Stimulated activated CD8-positive, alpha-beta memory T cell treated with anti-CD3 and anti-CD28 coated beads, Interleukin-4, amount 100 ng/mL, for 1 hour (primary cell): Measurements from ENCODE around the gene TCN1.
A peak's percentile ranks its signal among the peaks of the same experiment; 100 is the strongest.

ENCODE experiments used
- DNase-seq, 2 donors: peaks; one replicate each; pipeline ENCODE4 v3.0.0-alpha.2; 2020; ENCODE audit warnings: low read depth in 2 of 2, low spot score in 1 of 2

The TCN1 gene

GRCh38 chr11:59810189-59810910 is 55.9 kb downstream of the TCN1 start, which contains the start of gene MRPL16:
TSS of gene MRPL16 (minus strand) at chr11:59810778. CDS start at chr11:59810658, 120 bp downstream.
- peak; percentile 79 to 81 for DNase-seq

DNA sequence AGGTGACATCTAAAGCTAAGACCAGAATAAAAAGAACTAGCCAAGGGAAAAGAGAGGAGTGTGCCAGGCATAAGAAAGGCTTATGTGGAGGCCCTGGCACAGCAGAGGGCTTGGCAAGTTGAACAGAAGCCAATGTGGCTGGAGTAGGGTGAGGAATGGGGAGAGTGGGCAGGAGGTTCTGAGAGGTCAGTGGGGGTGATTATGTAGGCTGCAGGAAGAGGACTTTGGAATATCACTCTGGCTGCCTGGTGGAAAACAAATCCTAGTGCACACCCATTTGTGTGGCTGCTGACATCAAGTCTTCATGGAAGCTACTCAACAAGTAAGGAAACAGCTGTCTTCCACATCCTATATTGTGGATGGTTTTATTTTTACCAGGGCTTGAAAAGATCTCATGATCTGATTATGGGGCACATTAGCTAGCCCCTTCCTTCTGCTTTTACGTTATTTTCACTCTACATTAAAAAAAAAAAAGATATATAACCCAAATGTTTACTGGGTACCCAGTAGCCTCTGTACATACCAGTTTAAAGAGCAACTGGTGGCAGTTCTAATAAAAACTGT is 59.2 kb downstream of the TCN1 start:
- DNase-seq, result no peak

- no peak for DNase-seq
Measured at GRCh38 chr11:59804061-59804460, 62.2 kb downstream of the TCN1 start.
